GM23338 (cell line): ENCODE data around the gene DCAF11. TPM values are rescaled to one million over a fixed set of nuclear protein-coding genes. Genes with fewer than 3 reads are reported as not detected.

Experiments used
- ATAC-seq: fragments of 200-7000 bp; cut with Tn5 transposase; 3 replicates; pipeline ENCODE4 v1.9.1; 2020
- DNase-seq: peaks from one replicate; pipeline ENCODE4 v3.0.0-alpha.2; 2015; ENCODE audit warnings: low spot score
- H2AFZ ChIP-seq: fragments of 200-600 bp; sonication (generic); 2 replicates; pipeline ENCODE4 v1.8.0; 2016; ENCODE audit warnings: antibody characterized with exemption, mild to moderate bottlenecking, moderate library complexity
- H3F3A ChIP-seq: fragments of 200-600 bp; sonication (generic); replicated peaks from 2 replicates; pipeline ENCODE4 v1.8.0; 2017; ENCODE audit warnings: antibody characterized with exemption, mixed run types, low read depth
- H3K27ac ChIP-seq: fragments of 200-600 bp; sonication (generic); 2 replicates; pipeline ENCODE4 v1.6.1; 2016; ENCODE audit warnings: low read depth
- H3K27me3 ChIP-seq: fragments of 200-600 bp; sonication (generic); 2 replicates; pipeline ENCODE4 v1.8.0; 2016; ENCODE audit warnings: mild to moderate bottlenecking, mixed run types, moderate library complexity; ENCODE audit not compliant: insufficient read depth
- H3K36me3 ChIP-seq: fragments of 200-600 bp; sonication (generic); 2 replicates; pipeline ENCODE4 v1.8.0; 2016; ENCODE audit warnings: mild to moderate bottlenecking; ENCODE audit not compliant: insufficient read depth
- H3K4me1 ChIP-seq: fragments of 200-600 bp; sonication (generic); 2 replicates; pipeline ENCODE4 v1.8.0; 2016; ENCODE audit warnings: mild to moderate bottlenecking, moderate library complexity; ENCODE audit not compliant: insufficient read depth
- H3K4me2 ChIP-seq: fragments of 200-600 bp; sonication (generic); 2 replicates; pipeline ENCODE4 v1.7.1; 2017; ENCODE audit warnings: mixed run types
- H3K4me3 ChIP-seq: fragments of 200-600 bp; sonication (generic); 2 replicates; pipeline ENCODE4 v1.6.1; 2016; ENCODE audit warnings: mixed run types
- H3K79me2 ChIP-seq: fragments of 200-600 bp; sonication (generic); replicated peaks from 2 replicates; pipeline ENCODE4 v1.8.0; 2017; ENCODE audit warnings: mild to moderate bottlenecking; ENCODE audit not compliant: insufficient read depth
- H3K9me2 ChIP-seq: fragments of 200-600 bp; sonication (generic); 2 replicates; pipeline ENCODE4 v1.8.0; 2017; ENCODE audit not compliant: insufficient read depth
- H4K20me1 ChIP-seq: fragments of 200-600 bp; sonication (generic); replicated peaks from 2 replicates; pipeline ENCODE4 v1.8.0; 2017; ENCODE audit warnings: mild to moderate bottlenecking; ENCODE audit not compliant: insufficient read depth
- H3K27ac Mint-ChIP-seq: 2 replicates; pipeline ENCODE4 v1.8.0; 2020; ENCODE audit warnings: inconsistent platforms, mild to moderate bottlenecking, moderate library complexity, mixed read lengths
- H3K27me3 Mint-ChIP-seq: 3 replicates; pipeline ENCODE4 v1.8.0; 2022; ENCODE audit warnings: low read depth, mild to moderate bottlenecking, moderate library complexity, mixed read lengths, inconsistent platforms; ENCODE audit not compliant: insufficient read depth, poor library complexity
- H3K36me3 Mint-ChIP-seq: 3 replicates; pipeline ENCODE4 v1.8.0; 2021; ENCODE audit warnings: low read depth, mild to moderate bottlenecking, inconsistent platforms, moderate library complexity, mixed read lengths
- H3K4me1 Mint-ChIP-seq: 3 replicates; pipeline ENCODE4 v1.8.0; 2020; ENCODE audit warnings: mild to moderate bottlenecking, inconsistent platforms, mixed read lengths
- H3K4me3 Mint-ChIP-seq: 3 replicates; pipeline ENCODE4 v1.8.0; 2021; ENCODE audit warnings: moderate library complexity, mild to moderate bottlenecking, inconsistent platforms, mixed read lengths
- H3K9me3 Mint-ChIP-seq: 3 replicates; pipeline ENCODE4 v1.8.0; 2020; ENCODE audit warnings: moderate library complexity, mild to moderate bottlenecking, inconsistent platforms, mixed read lengths
- CREB1 ChIP-seq: fragments of 250-450 bp; sonication (Bioruptor Pico); IDR thresholded peaks from 2 replicates; pipeline ENCODE4 v1.5.0; 2020; ENCODE audit warnings: low read depth, mild to moderate bottlenecking, moderate library complexity
- EZH2 ChIP-seq: fragments of 200-600 bp; sonication (generic); IDR thresholded peaks from one replicate; pipeline ENCODE4 v1.8.0; 2017; ENCODE audit warnings: antibody characterized with exemption, mild to moderate bottlenecking, low read depth; ENCODE audit not compliant: unreplicated experiment
- EZH2phosphoT487 ChIP-seq: fragments of 200-600 bp; sonication (generic); IDR thresholded peaks from one replicate; pipeline ENCODE4 v1.8.1; 2018; ENCODE audit warnings: antibody characterized with exemption; ENCODE audit not compliant: unreplicated experiment
- JUNB ChIP-seq: IDR thresholded peaks from one replicate; pipeline ENCODE4 v1.6.1; 2016; ENCODE audit warnings: antibody characterized with exemption; ENCODE audit not compliant: unreplicated experiment
- NANOG ChIP-seq: IDR thresholded peaks from 2 replicates; pipeline ENCODE4 v1.6.1; 2016; ENCODE audit warnings: antibody characterized with exemption, borderline replicate concordance
- POLR2AphosphoS5 ChIP-seq: IDR thresholded peaks from 2 replicates; pipeline ENCODE4 v1.6.1; 2016; ENCODE audit warnings: antibody characterized with exemption, low read depth
- ZNF114 ChIP-seq: fragments of 250-450 bp; sonication (Bioruptor Pico); IDR thresholded peaks from 2 replicates; pipeline ENCODE4 v1.5.0; 2020; ENCODE audit warnings: mild to moderate bottlenecking, moderate library complexity
- ZNF331 ChIP-seq: fragments of 250-450 bp; sonication (Bioruptor Pico); IDR thresholded peaks from 2 replicates; pipeline ENCODE4 v1.5.0; 2020; ENCODE audit warnings: low read depth, mild to moderate bottlenecking, moderate library complexity
- long read RNA-seq: library from polyadenylated mRNA; unstranded; transcript quantifications from one replicate; pipeline ENCODE4 v2.0.0, GENCODE V29; 2020; ENCODE audit not compliant: unreplicated experiment
- polyA plus RNA-seq: library from polyadenylated mRNA; unstranded; fragments of >200 nt; fragmentation: Nextera tagmentation; extraction: Ambion mirVana; gene quantifications from 2 replicates; pipeline ENCODE4 v1.2.1, GENCODE V29; 2016
- total RNA-seq: library from RNA; depleted of rRNA; stranded (reverse); fragments of >200 nt; shearing (Covaris generic); gene quantifications from 2 replicates; pipeline ENCODE4 v1.2.3, GENCODE V29; 2014; rRNA removed
- TF ChIP-seq, protein P1 (sequence below): fragments of 250-450 bp; sonication (Bioruptor Pico); IDR thresholded peaks from 2 replicates; pipeline ENCODE4 v1.5.0; 2020; ENCODE audit warnings: mild to moderate bottlenecking, moderate library complexity
- TF ChIP-seq, protein P2 (sequence below): IDR thresholded peaks from 2 replicates; pipeline ENCODE4 v1.6.1; 2016; ENCODE audit warnings: antibody characterized with exemption
- TF ChIP-seq, protein P3 (sequence below), 2 experiments: fragments of 200-600 bp in 1 of 2; sonication (generic) in 1 of 2; conservative IDR thresholded peaks; 2 replicates each; pipeline versions ENCODE4 v1.5.1 to v1.6.1; 2016 to 2017; ENCODE audit warnings: antibody characterized with exemption in 2 of 2, low read depth in 2 of 2, mild to moderate bottlenecking in 2 of 2, moderate library complexity in 1 of 2
- TF ChIP-seq, protein P4 (sequence below): IDR thresholded peaks from one replicate; pipeline ENCODE4 v1.6.1; 2018; ENCODE audit warnings: antibody characterized with exemption; ENCODE audit not compliant: unreplicated experiment

DCAF11 gene
- total RNA-seq (78.7 and 93.2 TPM in 2 replicates), polyA plus RNA-seq (18.6 and 19.0 TPM in 2 replicates)
- long read RNA-seq, full-length matches to known transcripts = 15 of 27 reads
- long read RNA-seq, partial matches to known transcripts = 5 of 27 reads
- long read RNA-seq, other reads (novel, unspliced or antisense) = 7 of 27 reads

DNA sequence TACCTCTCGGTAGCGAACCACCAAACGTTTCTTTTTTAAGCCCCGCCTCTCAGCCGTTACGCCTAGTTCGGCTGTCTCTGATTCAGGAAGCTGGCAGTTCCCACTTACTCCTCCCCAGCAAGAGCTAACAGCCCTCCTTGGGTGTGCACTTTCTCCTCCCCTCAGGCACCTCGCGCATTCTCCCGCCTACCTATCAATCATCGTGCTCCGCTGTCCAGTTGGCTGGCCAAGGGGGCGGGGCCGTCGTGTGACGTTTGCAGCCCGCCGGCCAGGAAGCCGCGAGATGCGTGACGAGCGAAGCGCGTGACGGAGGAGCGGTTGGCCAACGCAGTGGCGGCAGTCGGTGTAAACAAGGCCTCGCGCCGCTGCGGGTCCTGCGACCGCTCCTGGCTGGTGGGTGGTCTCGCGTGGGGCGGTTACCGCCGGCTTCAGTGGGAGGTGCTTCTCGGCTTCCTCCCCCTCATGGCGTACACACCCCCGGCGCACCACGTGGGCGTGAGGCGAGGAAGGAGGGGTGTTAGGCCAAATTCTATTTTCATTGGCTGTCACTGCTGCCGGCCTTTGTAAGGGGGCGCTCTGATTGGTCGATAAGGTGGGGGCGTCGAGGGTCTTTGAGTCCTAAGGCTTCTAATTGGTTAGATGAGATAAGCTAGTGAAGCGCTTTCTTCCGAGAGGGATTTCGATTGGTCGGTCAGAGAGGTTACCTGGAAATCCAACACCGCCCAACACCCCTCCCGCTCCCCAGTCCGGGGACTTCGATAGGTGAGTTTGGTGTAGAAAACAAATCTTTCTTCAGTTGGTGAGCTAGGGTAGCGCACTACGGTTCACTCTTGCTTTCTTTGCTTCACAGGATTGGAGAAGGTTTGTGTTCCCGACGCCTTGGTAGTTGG is at the start of gene DCAF11, which contains the start of gene NRL:
Gene DCAF11 (plus strand): TSS at position 246 of the 890 bp plus-strand sequence. CDS start 818 bp downstream, outside the sequence.
Gene NRL (minus strand): TSS at position 418 of the 890 bp plus-strand sequence. CDS start 32,101 bp downstream, outside the sequence.
- Mint-ChIP-seq H3K4me3 (peak within 1 kb of the TSS; percentile 93), H3K4me1 (peaks cover 16% of the 10 kb centered on the region), H3K36me3 (peaks cover 28% of the 10 kb centered on the region), H3K9me3 (peaks cover 3% of the 10 kb centered on the region; the same call in 1 of the 3 replicates), H3K27me3 (peaks cover 23% of the 10 kb centered on the region), H3K27ac (peak within 1 kb of the TSS; percentile 99)
- H3K27me3 ChIP-seq = no peaks in the 10 kb centered on the region
- no peaks in the 10 kb centered on the region for H3K9me2 ChIP-seq
- H3K79me2 ChIP-seq = peaks cover 11% of the 10 kb centered on the region
- no peaks in the 10 kb centered on the region; the same call in none of the 2 replicates for H4K20me1 ChIP-seq
- peaks cover 6% of the 10 kb centered on the region for H3K4me1 ChIP-seq
- H2AFZ ChIP-seq = peak within 1 kb of the TSS; percentile 95
- peak within 1 kb of the TSS; percentile 94 for H3K27ac ChIP-seq
- DNase-seq = peak; percentile 100
- peak within 1 kb of the TSS; percentile 77 for H3K4me3 ChIP-seq
- H3K36me3 ChIP-seq = peaks cover 15% of the 10 kb centered on the region; the same call in 1 of the 2 replicates
- ATAC-seq = peak; percentile 84
- peak within 1 kb of the TSS; percentile 96 for H3K4me2 ChIP-seq
- peaks cover 6% of the 10 kb centered on the region; the same call in 1 of the 2 replicates for H3F3A ChIP-seq
- peak; percentile 55 for TF ChIP-seq POLR2AphosphoS5
- TF ChIP-seq, protein P1, sequence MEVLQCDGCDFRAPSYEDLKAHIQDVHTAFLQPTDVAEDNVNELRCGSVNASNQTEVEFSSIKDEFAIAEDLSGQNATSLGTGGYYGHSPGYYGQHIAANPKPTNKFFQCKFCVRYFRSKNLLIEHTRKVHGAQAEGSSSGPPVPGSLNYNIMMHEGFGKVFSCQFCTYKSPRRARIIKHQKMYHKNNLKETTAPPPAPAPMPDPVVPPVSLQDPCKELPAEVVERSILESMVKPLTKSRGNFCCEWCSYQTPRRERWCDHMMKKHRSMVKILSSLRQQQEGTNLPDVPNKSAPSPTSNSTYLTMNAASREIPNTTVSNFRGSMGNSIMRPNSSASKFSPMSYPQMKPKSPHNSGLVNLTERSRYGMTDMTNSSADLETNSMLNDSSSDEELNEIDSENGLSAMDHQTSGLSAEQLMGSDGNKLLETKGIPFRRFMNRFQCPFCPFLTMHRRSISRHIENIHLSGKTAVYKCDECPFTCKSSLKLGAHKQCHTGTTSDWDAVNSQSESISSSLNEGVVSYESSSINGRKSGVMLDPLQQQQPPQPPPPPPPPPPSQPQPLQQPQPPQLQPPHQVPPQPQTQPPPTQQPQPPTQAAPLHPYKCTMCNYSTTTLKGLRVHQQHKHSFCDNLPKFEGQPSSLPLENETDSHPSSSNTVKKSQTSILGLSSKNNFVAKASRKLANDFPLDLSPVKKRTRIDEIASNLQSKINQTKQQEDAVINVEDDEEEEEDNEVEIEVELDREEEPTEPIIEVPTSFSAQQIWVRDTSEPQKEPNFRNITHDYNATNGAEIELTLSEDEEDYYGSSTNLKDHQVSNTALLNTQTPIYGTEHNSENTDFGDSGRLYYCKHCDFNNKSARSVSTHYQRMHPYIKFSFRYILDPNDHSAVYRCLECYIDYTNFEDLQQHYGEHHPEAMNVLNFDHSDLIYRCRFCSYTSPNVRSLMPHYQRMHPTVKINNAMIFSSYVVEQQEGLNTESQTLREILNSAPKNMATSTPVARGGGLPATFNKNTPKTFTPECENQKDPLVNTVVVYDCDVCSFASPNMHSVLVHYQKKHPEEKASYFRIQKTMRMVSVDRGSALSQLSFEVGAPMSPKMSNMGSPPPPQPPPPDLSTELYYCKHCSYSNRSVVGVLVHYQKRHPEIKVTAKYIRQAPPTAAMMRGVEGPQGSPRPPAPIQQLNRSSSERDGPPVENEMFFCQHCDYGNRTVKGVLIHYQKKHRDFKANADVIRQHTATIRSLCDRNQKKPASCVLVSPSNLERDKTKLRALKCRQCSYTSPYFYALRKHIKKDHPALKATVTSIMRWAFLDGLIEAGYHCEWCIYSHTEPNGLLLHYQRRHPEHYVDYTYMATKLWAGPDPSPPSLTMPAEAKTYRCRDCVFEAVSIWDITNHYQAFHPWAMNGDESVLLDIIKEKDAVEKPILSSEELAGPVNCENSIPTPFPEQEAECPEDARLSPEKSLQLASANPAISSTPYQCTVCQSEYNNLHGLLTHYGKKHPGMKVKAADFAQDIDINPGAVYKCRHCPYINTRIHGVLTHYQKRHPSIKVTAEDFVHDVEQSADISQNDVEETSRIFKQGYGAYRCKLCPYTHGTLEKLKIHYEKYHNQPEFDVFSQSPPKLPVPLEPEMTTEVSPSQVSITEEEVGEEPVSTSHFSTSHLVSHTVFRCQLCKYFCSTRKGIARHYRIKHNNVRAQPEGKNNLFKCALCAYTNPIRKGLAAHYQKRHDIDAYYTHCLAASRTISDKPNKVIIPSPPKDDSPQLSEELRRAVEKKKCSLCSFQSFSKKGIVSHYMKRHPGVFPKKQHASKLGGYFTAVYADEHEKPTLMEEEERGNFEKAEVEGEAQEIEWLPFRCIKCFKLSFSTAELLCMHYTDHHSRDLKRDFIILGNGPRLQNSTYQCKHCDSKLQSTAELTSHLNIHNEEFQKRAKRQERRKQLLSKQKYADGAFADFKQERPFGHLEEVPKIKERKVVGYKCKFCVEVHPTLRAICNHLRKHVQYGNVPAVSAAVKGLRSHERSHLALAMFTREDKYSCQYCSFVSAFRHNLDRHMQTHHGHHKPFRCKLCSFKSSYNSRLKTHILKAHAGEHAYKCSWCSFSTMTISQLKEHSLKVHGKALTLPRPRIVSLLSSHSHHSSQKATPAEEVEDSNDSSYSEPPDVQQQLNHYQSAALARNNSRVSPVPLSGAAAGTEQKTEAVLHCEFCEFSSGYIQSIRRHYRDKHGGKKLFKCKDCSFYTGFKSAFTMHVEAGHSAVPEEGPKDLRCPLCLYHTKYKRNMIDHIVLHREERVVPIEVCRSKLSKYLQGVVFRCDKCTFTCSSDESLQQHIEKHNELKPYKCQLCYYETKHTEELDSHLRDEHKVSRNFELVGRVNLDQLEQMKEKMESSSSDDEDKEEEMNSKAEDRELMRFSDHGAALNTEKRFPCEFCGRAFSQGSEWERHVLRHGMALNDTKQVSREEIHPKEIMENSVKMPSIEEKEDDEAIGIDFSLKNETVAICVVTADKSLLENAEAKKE = no peak
- TF ChIP-seq ZNF331 (CRISPR knock-in tag) = no peak
- TF ChIP-seq EZH2 = no peak
- no peak for TF ChIP-seq NANOG
- TF ChIP-seq JUNB = no peak
- TF ChIP-seq, protein P2, sequence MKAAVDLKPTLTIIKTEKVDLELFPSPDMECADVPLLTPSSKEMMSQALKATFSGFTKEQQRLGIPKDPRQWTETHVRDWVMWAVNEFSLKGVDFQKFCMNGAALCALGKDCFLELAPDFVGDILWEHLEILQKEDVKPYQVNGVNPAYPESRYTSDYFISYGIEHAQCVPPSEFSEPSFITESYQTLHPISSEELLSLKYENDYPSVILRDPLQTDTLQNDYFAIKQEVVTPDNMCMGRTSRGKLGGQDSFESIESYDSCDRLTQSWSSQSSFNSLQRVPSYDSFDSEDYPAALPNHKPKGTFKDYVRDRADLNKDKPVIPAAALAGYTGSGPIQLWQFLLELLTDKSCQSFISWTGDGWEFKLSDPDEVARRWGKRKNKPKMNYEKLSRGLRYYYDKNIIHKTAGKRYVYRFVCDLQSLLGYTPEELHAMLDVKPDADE = peak; percentile 35; the same call in 1 of the 2 replicates
- TF ChIP-seq, protein P3, sequence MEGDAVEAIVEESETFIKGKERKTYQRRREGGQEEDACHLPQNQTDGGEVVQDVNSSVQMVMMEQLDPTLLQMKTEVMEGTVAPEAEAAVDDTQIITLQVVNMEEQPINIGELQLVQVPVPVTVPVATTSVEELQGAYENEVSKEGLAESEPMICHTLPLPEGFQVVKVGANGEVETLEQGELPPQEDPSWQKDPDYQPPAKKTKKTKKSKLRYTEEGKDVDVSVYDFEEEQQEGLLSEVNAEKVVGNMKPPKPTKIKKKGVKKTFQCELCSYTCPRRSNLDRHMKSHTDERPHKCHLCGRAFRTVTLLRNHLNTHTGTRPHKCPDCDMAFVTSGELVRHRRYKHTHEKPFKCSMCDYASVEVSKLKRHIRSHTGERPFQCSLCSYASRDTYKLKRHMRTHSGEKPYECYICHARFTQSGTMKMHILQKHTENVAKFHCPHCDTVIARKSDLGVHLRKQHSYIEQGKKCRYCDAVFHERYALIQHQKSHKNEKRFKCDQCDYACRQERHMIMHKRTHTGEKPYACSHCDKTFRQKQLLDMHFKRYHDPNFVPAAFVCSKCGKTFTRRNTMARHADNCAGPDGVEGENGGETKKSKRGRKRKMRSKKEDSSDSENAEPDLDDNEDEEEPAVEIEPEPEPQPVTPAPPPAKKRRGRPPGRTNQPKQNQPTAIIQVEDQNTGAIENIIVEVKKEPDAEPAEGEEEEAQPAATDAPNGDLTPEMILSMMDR (conservative IDR thresholded peaks at IDR 0.05; ENCODE audit: low read depth in 2 of 2) = no peak
- no peak for TF ChIP-seq ZNF114 (CRISPR knock-in tag)
- TF ChIP-seq EZH2phosphoT487 = no peak
- TF ChIP-seq, protein P4, sequence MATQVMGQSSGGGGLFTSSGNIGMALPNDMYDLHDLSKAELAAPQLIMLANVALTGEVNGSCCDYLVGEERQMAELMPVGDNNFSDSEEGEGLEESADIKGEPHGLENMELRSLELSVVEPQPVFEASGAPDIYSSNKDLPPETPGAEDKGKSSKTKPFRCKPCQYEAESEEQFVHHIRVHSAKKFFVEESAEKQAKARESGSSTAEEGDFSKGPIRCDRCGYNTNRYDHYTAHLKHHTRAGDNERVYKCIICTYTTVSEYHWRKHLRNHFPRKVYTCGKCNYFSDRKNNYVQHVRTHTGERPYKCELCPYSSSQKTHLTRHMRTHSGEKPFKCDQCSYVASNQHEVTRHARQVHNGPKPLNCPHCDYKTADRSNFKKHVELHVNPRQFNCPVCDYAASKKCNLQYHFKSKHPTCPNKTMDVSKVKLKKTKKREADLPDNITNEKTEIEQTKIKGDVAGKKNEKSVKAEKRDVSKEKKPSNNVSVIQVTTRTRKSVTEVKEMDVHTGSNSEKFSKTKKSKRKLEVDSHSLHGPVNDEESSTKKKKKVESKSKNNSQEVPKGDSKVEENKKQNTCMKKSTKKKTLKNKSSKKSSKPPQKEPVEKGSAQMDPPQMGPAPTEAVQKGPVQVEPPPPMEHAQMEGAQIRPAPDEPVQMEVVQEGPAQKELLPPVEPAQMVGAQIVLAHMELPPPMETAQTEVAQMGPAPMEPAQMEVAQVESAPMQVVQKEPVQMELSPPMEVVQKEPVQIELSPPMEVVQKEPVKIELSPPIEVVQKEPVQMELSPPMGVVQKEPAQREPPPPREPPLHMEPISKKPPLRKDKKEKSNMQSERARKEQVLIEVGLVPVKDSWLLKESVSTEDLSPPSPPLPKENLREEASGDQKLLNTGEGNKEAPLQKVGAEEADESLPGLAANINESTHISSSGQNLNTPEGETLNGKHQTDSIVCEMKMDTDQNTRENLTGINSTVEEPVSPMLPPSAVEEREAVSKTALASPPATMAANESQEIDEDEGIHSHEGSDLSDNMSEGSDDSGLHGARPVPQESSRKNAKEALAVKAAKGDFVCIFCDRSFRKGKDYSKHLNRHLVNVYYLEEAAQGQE = no peak
- TF ChIP-seq CREB1 (CRISPR knock-in tag) = peak; percentile 92
